SK-N-SH treated with all-trans-retinoic acid at 6 μM for 48 hours (cell line): ENCODE measurements around the gene DIAPH3.

Experiments used
- ARNTL ChIP-seq: fragments of 450-650 bp; formaldehyde crosslinking; IDR thresholded peaks from 2 replicates; pipeline ENCODE4 v1.5.0; 2020; ENCODE audit warnings: low read depth, mild to moderate bottlenecking, moderate library complexity, borderline replicate concordance
- ESRRG ChIP-seq: fragments of 250-450 bp; sonication (Bioruptor Pico); IDR thresholded peaks from 2 replicates; pipeline ENCODE4 v1.6.1; 2021; ENCODE audit warnings: mild to moderate bottlenecking
- ISL1 ChIP-seq: fragments of 250-450 bp; sonication (Bioruptor Pico); IDR thresholded peaks from 2 replicates; pipeline ENCODE4 v2.1.2; 2022; ENCODE audit warnings: mild to moderate bottlenecking, moderate library complexity
- RARB ChIP-seq: fragments of 250-450 bp; sonication (Bioruptor Pico); IDR thresholded peaks from 2 replicates; pipeline ENCODE4 v1.8.0; 2021; ENCODE audit warnings: mild to moderate bottlenecking, moderate library complexity
- TOX ChIP-seq: fragments of 250-450 bp; sonication (Bioruptor Pico); IDR thresholded peaks from 2 replicates; pipeline ENCODE4 v1.8.0; 2021; ENCODE audit warnings: mild to moderate bottlenecking, moderate library complexity, borderline replicate concordance
- ZNF565 ChIP-seq: fragments of 450-650 bp; formaldehyde crosslinking; conservative IDR thresholded peaks from 2 replicates; pipeline ENCODE4 v1.5.0; 2020; ENCODE audit warnings: low read depth, mild to moderate bottlenecking, moderate library complexity
- ZNF70 ChIP-seq: fragments of 450-650 bp; formaldehyde crosslinking; IDR thresholded peaks from 2 replicates; pipeline ENCODE4 v1.5.0; 2020; ENCODE audit warnings: mild to moderate bottlenecking, moderate library complexity
- ZNF8 ChIP-seq: fragments of 450-650 bp; formaldehyde crosslinking; IDR thresholded peaks from 2 replicates; pipeline ENCODE4 v1.5.0; 2020; ENCODE audit warnings: mild to moderate bottlenecking, moderate library complexity
- TF ChIP-seq, protein P1 (sequence below): fragments of 250-450 bp; sonication (Bioruptor Pico); IDR thresholded peaks from 2 replicates; pipeline ENCODE4 v1.8.0; 2020; ENCODE audit warnings: mild to moderate bottlenecking, moderate library complexity, borderline replicate concordance
- TF ChIP-seq, protein P2 (sequence below): fragments of 250-450 bp; sonication (Bioruptor Pico); IDR thresholded peaks from 2 replicates; pipeline ENCODE4 v1.5.1; 2020; ENCODE audit warnings: low read depth, mild to moderate bottlenecking, moderate library complexity
- TF ChIP-seq, protein P3 (sequence below): fragments of 250-450 bp; sonication (Bioruptor Pico); IDR thresholded peaks from 2 replicates; pipeline ENCODE4 v1.5.0; 2020; ENCODE audit warnings: mild to moderate bottlenecking, moderate library complexity

DNA sequence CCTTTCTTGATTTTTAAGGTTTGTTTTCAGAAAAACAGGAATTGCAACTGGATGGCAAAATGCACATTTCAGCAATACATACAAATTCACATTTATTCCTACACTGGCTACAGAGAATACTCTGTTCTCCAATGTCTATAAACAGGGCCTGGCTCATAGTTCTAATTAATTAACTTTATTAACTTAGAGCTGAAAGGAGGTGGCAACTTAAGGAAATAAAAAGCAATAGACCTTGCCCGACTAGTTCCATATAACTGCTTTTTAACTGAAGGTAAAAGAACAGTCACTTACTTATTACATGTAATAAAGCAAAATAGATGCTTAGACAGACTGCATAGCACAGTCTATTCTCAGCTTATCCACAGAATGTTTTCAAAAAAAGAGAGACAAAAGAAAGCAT lies 498.5 kb downstream of the DIAPH3 start:
- no peak for TF ChIP-seq RARB (CRISPR knock-in tag)
- TF ChIP-seq, protein P1, sequence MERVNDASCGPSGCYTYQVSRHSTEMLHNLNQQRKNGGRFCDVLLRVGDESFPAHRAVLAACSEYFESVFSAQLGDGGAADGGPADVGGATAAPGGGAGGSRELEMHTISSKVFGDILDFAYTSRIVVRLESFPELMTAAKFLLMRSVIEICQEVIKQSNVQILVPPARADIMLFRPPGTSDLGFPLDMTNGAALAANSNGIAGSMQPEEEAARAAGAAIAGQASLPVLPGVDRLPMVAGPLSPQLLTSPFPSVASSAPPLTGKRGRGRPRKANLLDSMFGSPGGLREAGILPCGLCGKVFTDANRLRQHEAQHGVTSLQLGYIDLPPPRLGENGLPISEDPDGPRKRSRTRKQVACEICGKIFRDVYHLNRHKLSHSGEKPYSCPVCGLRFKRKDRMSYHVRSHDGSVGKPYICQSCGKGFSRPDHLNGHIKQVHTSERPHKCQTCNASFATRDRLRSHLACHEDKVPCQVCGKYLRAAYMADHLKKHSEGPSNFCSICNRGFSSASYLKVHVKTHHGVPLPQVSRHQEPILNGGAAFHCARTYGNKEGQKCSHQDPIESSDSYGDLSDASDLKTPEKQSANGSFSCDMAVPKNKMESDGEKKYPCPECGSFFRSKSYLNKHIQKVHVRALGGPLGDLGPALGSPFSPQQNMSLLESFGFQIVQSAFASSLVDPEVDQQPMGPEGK (CRISPR knock-in tag): no peak
- TF ChIP-seq TOX: no peak
- TF ChIP-seq ARNTL: no peak
- TF ChIP-seq ISL1 (CRISPR knock-in tag): no peak
- TF ChIP-seq, protein P2, sequence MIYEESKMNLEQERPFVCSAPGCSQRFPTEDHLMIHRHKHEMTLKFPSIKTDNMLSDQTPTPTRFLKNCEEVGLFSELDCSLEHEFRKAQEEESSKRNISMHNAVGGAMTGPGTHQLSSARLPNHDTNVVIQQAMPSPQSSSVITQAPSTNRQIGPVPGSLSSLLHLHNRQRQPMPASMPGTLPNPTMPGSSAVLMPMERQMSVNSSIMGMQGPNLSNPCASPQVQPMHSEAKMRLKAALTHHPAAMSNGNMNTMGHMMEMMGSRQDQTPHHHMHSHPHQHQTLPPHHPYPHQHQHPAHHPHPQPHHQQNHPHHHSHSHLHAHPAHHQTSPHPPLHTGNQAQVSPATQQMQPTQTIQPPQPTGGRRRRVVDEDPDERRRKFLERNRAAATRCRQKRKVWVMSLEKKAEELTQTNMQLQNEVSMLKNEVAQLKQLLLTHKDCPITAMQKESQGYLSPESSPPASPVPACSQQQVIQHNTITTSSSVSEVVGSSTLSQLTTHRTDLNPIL (CRISPR knock-in tag): no peak
- no peak for TF ChIP-seq ZNF70
- TF ChIP-seq, protein P3, sequence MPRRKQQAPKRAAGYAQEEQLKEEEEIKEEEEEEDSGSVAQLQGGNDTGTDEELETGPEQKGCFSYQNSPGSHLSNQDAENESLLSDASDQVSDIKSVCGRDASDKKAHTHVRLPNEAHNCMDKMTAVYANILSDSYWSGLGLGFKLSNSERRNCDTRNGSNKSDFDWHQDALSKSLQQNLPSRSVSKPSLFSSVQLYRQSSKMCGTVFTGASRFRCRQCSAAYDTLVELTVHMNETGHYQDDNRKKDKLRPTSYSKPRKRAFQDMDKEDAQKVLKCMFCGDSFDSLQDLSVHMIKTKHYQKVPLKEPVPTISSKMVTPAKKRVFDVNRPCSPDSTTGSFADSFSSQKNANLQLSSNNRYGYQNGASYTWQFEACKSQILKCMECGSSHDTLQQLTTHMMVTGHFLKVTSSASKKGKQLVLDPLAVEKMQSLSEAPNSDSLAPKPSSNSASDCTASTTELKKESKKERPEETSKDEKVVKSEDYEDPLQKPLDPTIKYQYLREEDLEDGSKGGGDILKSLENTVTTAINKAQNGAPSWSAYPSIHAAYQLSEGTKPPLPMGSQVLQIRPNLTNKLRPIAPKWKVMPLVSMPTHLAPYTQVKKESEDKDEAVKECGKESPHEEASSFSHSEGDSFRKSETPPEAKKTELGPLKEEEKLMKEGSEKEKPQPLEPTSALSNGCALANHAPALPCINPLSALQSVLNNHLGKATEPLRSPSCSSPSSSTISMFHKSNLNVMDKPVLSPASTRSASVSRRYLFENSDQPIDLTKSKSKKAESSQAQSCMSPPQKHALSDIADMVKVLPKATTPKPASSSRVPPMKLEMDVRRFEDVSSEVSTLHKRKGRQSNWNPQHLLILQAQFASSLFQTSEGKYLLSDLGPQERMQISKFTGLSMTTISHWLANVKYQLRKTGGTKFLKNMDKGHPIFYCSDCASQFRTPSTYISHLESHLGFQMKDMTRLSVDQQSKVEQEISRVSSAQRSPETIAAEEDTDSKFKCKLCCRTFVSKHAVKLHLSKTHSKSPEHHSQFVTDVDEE (CRISPR knock-in tag): no peak
- TF ChIP-seq ZNF8 (CRISPR knock-in tag): no peak
- no peak for TF ChIP-seq ZNF565 (CRISPR knock-in tag)
- TF ChIP-seq ESRRG (CRISPR knock-in tag): no peak
